Fibroblast of skin of scalp (primary cell): Measurements from ENCODE around the gene EGF.

Experiments
- DNase-seq: peaks from one replicate; pipeline ENCODE4 v3.0.0-alpha.2; 2013

The EGF gene

GRCh38 chr4:109966891-109967481 lies 54.3 kb downstream of the EGF start:
- no peak for DNase-seq

GRCh38 chr4:109967798-109968520 lies 55.3 kb downstream of the EGF start:
- DNase-seq: peak; percentile 24

GRCh38 chr4:109969087-109969486 lies 56.4 kb downstream of the EGF start:
- no peak for DNase-seq

GRCh38 chr4:109969919-109970318 lies 57.2 kb downstream of the EGF start:
- no peak for DNase-seq

GRCh38 chr4:109972786-109973528 lies 60.3 kb downstream of the EGF start:
- DNase-seq: no peak

GRCh38 chr4:109973529-109973905 lies 60.8 kb downstream of the EGF start:
- no peak for DNase-seq

- DNase-seq: no peak
Measured at GRCh38 chr4:109976189-109976588, 63.5 kb downstream of the EGF start.

- peak; percentile 71 for DNase-seq
Measured at GRCh38 chr4:109977854-109978501, 65.3 kb downstream of the EGF start.

- DNase-seq: peak; percentile 6
Measured at GRCh38 chr4:109978704-109979454, 66.2 kb downstream of the EGF start.

- peak; percentile 84 for DNase-seq
Measured at GRCh38 chr4:109979920-109980717, 67.4 kb downstream of the EGF start.

GRCh38 chr4:109981936-109982335 lies 69.3 kb downstream of the EGF start:
- no peak for DNase-seq

- DNase-seq: no peak
Measured at GRCh38 chr4:109982521-109982920, 69.8 kb downstream of the EGF start.

- peak; percentile 24 for DNase-seq
Measured at GRCh38 chr4:109985993-109986974, 73.6 kb downstream of the EGF start.

- no peak for DNase-seq
Measured at GRCh38 chr4:109989044-109989443, 76.4 kb downstream of the EGF start.

GRCh38 chr4:109989618-109990017 lies 76.9 kb downstream of the EGF start:
- no peak for DNase-seq

GRCh38 chr4:109990261-109991257 lies 77.9 kb downstream of the EGF start:
- no peak for DNase-seq

- no peak for DNase-seq
Measured at GRCh38 chr4:109993116-109993515, 80.4 kb downstream of the EGF start.

- DNase-seq: no peak
Measured at GRCh38 chr4:109994415-109994827, 81.7 kb downstream of the EGF start.

GRCh38 chr4:109996526-109996925 lies 83.8 kb downstream of the EGF start:
- no peak for DNase-seq
